GM12892 (cell line): ENCODE results near the gene NEK6.

Source experiments
- DNase-seq: peaks from one replicate; pipeline ENCODE4 v3.0.0; 2011; ENCODE audit not compliant: insufficient read length
- FAIRE-seq: peaks from 2 replicates; lab custom pipeline; 2011; peaks lifted over from hg19 to GRCh38; lab: Jason Lieb, UNC
- POLR2A ChIP-seq: IDR thresholded peaks from 2 replicates; pipeline ENCODE4 v1.6.1; 2011; ENCODE audit warnings: low read depth, low read length, control low read depth
- POLR2AphosphoS5 ChIP-seq: IDR thresholded peaks from 2 replicates; pipeline ENCODE4 v1.6.1; 2011; ENCODE audit warnings: low read depth, low read length, control low read depth
- TAF1 ChIP-seq: IDR thresholded peaks from 2 replicates; pipeline ENCODE4 v1.6.1; 2011; ENCODE audit warnings: low read depth, mild to moderate bottlenecking, control low read depth, low read length, borderline replicate concordance

Gene NEK6

DNA sequence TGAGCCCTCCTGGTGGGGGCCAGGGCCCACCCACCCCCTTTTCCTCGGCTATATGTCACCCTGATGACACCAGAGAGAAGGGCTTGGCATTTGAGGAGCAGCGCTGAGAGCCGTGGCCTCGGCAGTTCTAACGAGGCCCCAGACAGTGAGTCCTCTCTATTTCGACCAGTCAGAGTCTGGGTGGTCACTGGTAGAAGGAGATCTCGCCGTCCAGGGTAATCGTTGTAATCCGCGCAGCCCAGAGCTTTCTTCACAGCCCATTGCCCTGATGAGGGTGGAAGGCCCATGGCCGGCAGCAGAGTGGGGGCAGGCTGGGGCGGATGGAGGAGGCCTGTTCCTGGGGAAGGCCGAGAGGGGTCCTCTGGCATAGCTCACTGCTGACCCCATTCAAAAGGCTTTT is 87.3 kb downstream of the NEK6 start:
- DNase-seq: no peak
- TF ChIP-seq POLR2A: no peak; the same call in 1 of the 2 replicates
- no peak for TF ChIP-seq TAF1
- TF ChIP-seq POLR2AphosphoS5: no peak
- FAIRE-seq: peak; percentile 38

DNA sequence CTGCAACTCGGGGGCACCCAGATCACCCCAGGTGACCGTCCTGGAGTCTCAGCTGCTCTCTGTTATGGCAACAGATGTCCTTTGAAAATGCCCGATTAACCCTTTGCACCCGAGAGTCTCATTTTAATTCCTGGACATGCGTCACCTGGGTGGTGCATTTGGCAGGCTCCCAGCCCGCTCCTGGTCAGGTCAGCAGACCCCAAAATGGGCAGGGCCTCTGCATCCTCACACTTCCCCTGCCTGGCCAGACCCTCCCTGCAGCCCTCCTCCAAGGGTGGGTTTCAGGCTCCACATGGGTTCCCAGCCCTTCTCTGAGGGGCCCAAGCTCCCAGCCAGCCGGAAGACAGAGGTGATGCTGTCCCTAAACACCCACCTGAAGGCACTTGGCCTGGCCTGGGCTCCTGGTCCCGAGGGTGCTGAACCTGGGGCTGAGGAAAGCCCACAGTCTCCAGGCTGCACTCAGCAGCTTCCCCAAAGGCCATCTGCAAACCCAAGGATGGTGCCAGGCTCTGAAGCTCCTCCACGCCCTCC is 88.1 kb downstream of the NEK6 start:
- FAIRE-seq (no peak), DNase-seq (no peak)
- TF ChIP-seq TAF1 (no peak), POLR2A (no peak; the same call in 1 of the 2 replicates), POLR2AphosphoS5 (peak; percentile 65; the same call in 1 of the 2 replicates)

DNA sequence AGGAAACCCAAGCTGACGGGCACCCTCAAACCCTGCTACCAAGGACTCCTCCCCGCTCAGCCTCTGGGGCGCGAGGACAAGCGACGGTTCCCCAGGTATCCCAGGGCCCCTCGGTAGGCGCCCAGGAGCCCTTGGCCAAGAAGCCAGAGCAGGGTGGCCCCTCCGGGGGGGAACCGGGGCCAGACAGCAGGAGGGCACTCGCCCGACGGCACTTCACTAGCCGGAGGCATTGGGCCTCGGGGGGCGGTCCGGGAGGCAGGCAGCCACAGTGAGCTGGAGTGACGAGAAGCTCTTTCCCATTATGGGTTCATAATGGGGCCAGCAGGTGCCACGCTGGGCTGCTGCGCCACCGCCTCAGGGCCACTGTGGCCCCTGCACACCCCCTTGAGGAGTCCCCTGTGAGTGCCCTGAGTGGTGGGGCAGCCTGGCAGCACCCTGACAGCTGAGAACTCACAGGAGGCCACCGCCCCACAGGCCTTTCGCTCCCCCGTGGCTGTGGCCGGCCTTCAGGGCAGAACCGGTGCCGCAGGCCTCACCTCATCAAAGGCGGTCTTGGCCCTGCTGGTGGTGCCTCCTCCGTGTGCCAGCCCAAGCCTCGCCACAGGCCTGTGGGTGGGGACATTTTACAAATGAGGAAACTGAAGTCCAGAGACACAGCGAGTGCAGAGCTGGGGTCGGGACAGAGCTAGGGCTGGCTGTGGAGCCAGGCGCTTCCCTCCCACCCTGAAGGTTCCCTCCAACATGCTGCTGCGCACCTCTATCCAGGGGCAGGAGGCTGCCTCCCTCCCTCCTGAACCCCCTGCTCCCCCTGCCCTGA is 88.8 kb downstream of the NEK6 start:
- no peak for DNase-seq
- no peak for TF ChIP-seq TAF1
- 0 out of 2 replicates have a peak, but pooled peaks have one; percentile 9 for TF ChIP-seq POLR2AphosphoS5
- TF ChIP-seq POLR2A: peak; percentile 36
- FAIRE-seq: no peak

DNA sequence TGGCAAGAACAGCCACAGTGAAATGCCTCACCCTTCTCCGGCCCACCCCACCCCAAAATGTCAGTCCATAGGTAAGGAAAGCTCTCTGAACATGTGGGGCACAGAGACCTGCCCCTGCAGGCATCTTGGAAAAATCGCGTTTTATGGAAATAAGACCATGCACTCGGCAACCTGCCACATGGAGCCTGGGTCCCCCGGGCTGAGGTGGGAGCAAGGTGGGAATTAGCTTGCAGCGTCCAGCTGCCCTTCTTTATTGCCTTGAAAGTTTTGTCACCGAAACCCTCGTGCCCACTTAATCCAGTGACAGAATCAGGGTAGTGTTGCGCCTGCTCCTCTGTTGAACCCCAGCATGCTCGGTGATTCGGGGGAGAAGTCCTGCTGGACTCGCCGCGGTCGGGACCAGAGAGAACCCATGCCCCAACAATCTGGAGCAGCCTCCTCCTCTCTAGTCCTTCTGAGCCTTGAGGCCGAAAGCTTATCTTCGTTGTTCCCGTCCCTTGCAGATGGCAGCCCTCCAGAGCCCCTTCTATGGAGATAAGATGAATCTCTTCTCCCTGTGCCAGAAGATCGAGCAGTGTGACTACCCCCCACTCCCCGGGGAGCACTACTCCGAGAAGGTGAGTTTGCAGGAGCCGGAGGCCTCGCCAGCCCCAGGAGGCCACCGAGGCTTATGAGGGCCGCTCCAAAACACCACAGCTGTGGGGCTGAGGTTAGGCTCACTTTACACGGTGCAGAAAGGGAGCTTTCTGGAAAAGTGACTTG is 89.6 kb downstream of the NEK6 start:
- FAIRE-seq (no peak), DNase-seq (no peak)
- TF ChIP-seq POLR2A (no peak), POLR2AphosphoS5 (no peak; the same call in 1 of the 2 replicates), TAF1 (no peak)

DNA sequence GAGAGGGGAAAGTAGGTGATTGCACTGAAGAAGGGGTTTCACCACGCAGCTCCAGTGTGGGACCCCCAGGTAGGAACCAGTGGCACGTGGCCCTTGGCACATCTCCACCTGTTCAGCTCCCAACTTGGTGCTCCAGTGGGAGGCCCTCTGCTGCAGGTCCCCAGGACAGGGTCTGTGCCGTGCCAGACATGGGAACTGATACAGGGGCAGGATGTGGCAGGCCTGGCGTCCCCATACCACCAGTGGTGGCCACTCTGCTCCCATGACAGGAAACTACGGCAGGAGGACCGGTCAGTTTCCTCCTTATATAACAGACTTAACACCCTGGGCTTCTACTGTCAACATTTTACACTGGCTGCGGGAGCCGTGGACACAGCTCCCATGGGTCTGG is 90.2 kb downstream of the NEK6 start:
- TF ChIP-seq POLR2A (no peak), POLR2AphosphoS5 (no peak; the same call in 1 of the 2 replicates)
- DNase-seq: no peak
- no peak for FAIRE-seq

DNA sequence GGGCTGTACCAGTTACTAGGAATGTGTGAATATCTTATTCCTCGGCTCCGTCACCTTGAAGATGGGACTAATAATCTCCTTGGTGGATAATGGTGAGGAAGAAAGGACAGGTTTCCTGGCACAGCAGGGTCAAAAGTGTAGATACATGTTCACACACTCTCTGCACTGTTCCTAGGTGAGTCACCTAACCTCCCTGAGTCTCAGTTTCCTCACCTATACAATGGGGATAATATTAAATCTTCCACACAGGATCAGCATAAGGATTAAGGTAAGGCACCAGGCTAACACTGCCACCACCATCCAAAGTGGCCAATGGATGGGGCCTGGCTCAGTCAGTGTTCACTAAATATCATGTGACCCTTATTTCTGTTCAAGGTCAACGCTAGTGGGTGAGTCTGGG is 90.6 kb downstream of the NEK6 start:
- DNase-seq: no peak
- FAIRE-seq: no peak
- TF ChIP-seq POLR2A (no peak), TAF1 (no peak)

DNA sequence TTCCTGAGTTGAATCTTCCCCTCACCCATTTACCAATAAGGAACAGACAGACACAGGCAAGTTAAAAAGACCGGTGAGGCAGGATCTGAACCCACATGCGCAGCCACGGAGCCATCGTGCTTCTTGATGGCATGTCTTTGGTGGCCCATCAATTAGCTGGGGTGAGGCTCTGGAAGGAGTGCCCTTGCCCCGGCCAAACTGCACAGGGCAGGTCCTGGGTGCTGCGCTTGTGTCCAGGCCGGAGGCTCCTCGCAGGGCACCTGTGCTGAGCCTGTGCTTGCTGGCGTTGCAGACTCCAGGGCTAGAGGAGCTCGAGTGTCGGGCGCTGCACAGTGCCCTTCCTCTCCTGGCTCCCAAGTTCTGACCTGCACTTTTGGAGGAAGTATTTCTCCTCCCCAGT is 91.1 kb downstream of the NEK6 start:
- FAIRE-seq (no peak), DNase-seq (no peak)
- no peak for TF ChIP-seq POLR2A
- TF ChIP-seq POLR2AphosphoS5: peak; percentile 54; the same call in 1 of the 2 replicates

DNA sequence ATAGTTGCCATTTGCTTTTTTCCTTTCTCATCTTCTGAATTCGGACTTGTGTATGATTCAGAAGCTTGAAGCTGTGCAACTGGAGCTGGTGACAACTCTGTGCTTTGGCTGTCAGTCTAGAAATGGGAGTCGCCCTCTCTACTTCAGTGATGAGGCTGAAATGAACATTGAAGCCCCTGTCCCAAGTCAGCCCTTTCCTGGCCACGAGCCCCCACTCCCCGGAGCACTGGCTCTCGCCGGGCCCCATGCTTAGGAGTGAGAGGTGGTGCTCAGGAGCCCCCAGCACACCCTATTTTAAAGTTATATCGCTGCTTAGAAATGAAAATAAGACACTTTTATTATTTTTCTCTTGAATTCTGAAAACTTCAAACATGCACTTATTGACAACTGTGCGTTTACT is 91.5 kb downstream of the NEK6 start:
- DNase-seq: no peak
- TF ChIP-seq POLR2A (no peak), TAF1 (no peak), POLR2AphosphoS5 (no peak)
- FAIRE-seq: no peak

DNA sequence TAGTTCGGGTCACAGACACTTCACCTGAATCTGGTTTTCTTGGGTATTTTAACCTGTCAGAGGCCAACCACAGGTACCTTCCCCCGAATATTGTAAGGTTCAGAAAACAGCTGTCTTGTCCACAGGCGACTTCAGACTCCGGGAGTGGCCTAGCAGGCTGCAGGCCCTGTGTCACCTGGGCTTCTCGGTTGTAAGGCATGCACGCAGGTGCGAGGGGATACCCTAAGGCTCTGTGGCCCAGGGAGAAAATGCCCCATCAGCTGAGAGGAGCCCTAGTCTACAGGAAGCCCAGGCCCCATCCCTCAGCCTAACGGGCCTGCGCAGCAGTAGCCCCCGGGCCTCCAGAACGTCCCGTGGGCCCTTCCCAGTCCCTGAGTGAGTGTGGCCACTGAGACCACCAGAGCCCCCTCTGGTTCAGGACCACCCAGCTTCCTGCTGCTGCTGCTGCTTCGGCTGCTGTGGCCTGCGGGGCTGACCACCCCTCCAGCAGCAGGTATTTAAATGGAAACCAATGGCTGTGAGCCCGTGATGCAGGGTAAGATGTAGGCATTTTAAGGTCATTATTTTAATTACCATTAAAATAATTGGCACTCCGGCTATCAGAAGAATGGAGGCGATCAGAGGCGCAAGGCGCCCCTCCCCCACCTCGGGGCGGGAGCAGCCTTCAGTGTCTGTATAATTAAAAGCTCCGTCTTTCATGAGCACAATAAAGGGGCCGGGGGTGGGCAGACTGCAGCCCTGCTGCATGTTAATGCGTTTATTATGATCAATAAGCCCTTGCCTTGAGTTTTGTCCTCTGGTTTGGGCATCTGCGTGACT is 92.1 kb downstream of the NEK6 start:
- DNase-seq: no peak
- no peak for TF ChIP-seq TAF1
- peak; percentile 46; the same call in 1 of the 2 replicates for TF ChIP-seq POLR2AphosphoS5
- FAIRE-seq: no peak

DNA sequence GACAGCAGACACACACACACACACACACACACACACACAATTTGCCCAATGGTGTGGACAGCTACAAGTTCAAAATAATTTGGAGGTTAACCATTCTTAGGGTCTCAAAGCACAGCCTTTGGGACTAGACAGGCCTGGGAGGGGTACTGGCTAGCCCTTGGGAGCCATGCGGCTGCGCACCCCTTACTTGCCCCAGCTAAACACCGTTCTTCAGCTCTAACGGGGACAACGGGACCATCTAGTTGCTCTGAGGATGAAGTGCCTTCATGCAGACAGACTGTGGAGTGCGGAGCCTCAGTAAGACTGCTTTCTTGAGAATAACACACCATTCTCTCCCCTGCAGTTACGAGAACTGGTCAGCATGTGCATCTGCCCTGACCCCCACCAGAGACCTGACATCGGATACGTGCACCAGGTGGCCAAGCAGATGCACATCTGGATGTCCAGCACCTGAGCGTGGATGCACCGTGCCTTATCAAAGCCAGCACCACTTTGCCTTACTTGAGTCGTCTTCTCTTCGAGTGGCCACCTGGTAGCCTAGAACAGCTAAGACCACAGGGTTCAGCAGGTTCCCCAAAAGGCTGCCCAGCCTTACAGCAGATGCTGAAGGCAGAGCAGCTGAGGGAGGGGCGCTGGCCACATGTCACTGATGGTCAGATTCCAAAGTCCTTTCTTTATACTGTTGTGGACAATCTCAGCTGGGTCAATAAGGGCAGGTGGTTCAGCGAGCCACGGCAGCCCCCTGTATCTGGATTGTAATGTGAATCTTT is 92.9 kb downstream of the NEK6 start:
- DNase-seq: no peak
- peak; percentile 30 for FAIRE-seq
- TF ChIP-seq POLR2AphosphoS5 (peak; percentile 45; the same call in 1 of the 2 replicates), TAF1 (no peak), POLR2A (peak; percentile 39; the same call in 1 of the 2 replicates)
